A673 (cell line): ENCODE results near the gene SAP30. TPM values are rescaled to one million over a fixed set of nuclear protein-coding genes. Genes with fewer than 3 reads are reported as not detected.

Source experiments
- BruUV-seq: library from RNA; stranded (reverse); fragments of 400-500 nt; replicated peaks from 2 replicates; lab custom pipeline; 2021; lab: Mats Ljungman, UMichigan
- CTCF ChIA-PET: fragments of 300-600 bp; sonication (Branson Sonifier 250); formaldehyde crosslinking; loops from one replicate; lab custom pipeline; 2022; ENCODE audit warnings: antibody characterized with exemption; lab: Charles Lee
- POLR2A ChIA-PET: fragments of 300-600 bp; sonication (Branson Sonifier 250); formaldehyde crosslinking; loops from one replicate; lab custom pipeline; 2022; ENCODE audit warnings: antibody characterized with exemption; ENCODE audit not compliant: low non-redundant PET; lab: Charles Lee
- DNase-seq: peaks from one replicate; pipeline ENCODE4 v3.0.0-alpha.2; 2015; ENCODE audit warnings: low spot score
- H3K27ac ChIP-seq: fragments of 200-600 bp; sonication (generic); 2 replicates; pipeline ENCODE4 v1.5.1; 2016; ENCODE audit warnings: mixed run types, low read depth, mild to moderate bottlenecking, mixed read lengths, antibody characterized with exemption, low read length; ENCODE audit not compliant: poor library complexity, severe bottlenecking
- H3K27me3 ChIP-seq: fragments of 200-600 bp; sonication (generic); replicated peaks from 2 replicates; pipeline ENCODE4 v1.6.1; 2017; ENCODE audit warnings: mixed run types, low read depth, mild to moderate bottlenecking, mixed read lengths, antibody characterized with exemption, low read length; ENCODE audit not compliant: insufficient read depth, poor library complexity
- H3K36me3 ChIP-seq: fragments of 200-600 bp; sonication (generic); 2 replicates; pipeline ENCODE4 v1.6.1; 2016; ENCODE audit warnings: mixed run types, mild to moderate bottlenecking, mixed read lengths, antibody characterized with exemption, low read length; ENCODE audit not compliant: insufficient read depth, poor library complexity, severe bottlenecking
- H3K4me1 ChIP-seq: fragments of 200-600 bp; sonication (generic); 2 replicates; pipeline ENCODE4 v1.6.1; 2017; ENCODE audit warnings: mixed run types, mild to moderate bottlenecking, mixed read lengths, antibody characterized with exemption, low read length; ENCODE audit not compliant: insufficient read depth, poor library complexity, severe bottlenecking
- H3K4me3 ChIP-seq: fragments of 200-600 bp; sonication (generic); 2 replicates; pipeline ENCODE4 v1.5.1; 2016; ENCODE audit warnings: low read depth, mixed run types, mild to moderate bottlenecking, mixed read lengths, low read length; ENCODE audit not compliant: poor library complexity, severe bottlenecking
- H3K9me3 ChIP-seq: fragments of 200-600 bp; sonication (generic); 2 replicates; pipeline ENCODE4 v1.6.1; 2016; ENCODE audit warnings: mixed run types, low read depth, mild to moderate bottlenecking, mixed read lengths, antibody characterized with exemption, low read length; ENCODE audit not compliant: poor library complexity, severe bottlenecking
- CTCF ChIP-seq: fragments of 300-800, 200-600 bp; sonication (generic); conservative IDR thresholded peaks from 2 replicates; pipeline ENCODE4 v1.5.1; 2017; ENCODE audit warnings: low read depth, mild to moderate bottlenecking, antibody characterized with exemption, low read length, moderate library complexity, mixed read lengths
- EZH2 ChIP-seq: fragments of 200-600 bp; sonication (generic); IDR thresholded peaks from 2 replicates; pipeline ENCODE4 v1.6.1; 2017; ENCODE audit warnings: borderline replicate concordance, low read depth, mild to moderate bottlenecking, mixed read lengths, antibody characterized with exemption, low read length; ENCODE audit not compliant: poor library complexity, severe bottlenecking
- intact Hi-C: fragments of 100-400 bp; cut with micrococcal nuclease; formaldehyde crosslinking; loops from one replicate; pipeline ENCODE4 v1.10.0; 2022; ENCODE audit not compliant: unreplicated experiment
- total RNA-seq: library from RNA; stranded (reverse); gene quantifications from 2 replicates; pipeline ENCODE4 v1.2.3, GENCODE V29; 2021

The SAP30 gene
- total RNA-seq, 1 experiment from 2014 or later = 64.3 TPM

- ChIA-PET CTCF (no interaction called here), POLR2A (no interaction called here)
These were observed 25.1 kb upstream of the SAP30 start for GRCh38 chr4:173345648-173346047.

GRCh38 chr4:173346074-173346473 lies 24.7 kb upstream of the SAP30 start:
- intact Hi-C loops = no loop called here
- Histone ChIP-seq H3K36me3 (no peaks in the 10 kb centered on the region), H3K27ac (no peak overlapping the region), H3K27me3 (no peaks in the 10 kb centered on the region), H3K4me1 (peaks cover 23% of the 10 kb centered on the region), H3K4me3 (no peak overlapping the region), H3K9me3 (no peaks in the 10 kb centered on the region)
- CTCF ChIA-PET = no interaction called here
- POLR2A ChIA-PET = no interaction called here
- TF ChIP-seq EZH2 = no peak
- no peak for TF ChIP-seq CTCF
- BruUV-seq = no TSS peak
- DNase-seq = no peak

More at GRCh38 chr4:173345648-173346047, 25.1 kb upstream of the SAP30 start:
- TF ChIP-seq EZH2 = no peak
- TF ChIP-seq CTCF = no peak
- no peak for DNase-seq
- Histone ChIP-seq H3K27me3 (no peaks in the 10 kb centered on the region), H3K4me3 (no peak overlapping the region), H3K27ac (no peak overlapping the region), H3K9me3 (no peaks in the 10 kb centered on the region), H3K4me1 (peaks cover 27% of the 10 kb centered on the region), H3K36me3 (no peaks in the 10 kb centered on the region)
- no TSS peak for BruUV-seq
- intact Hi-C loops = no loop called here

- Histone ChIP-seq H3K9me3 (no peaks in the 10 kb centered on the region), H3K4me1 (peaks cover 13% of the 10 kb centered on the region), H3K27me3 (no peaks in the 10 kb centered on the region), H3K27ac (no peak overlapping the region), H3K4me3 (no peak overlapping the region), H3K36me3 (no peaks in the 10 kb centered on the region)
- no TSS peak for BruUV-seq
- DNase-seq = no peak
- TF ChIP-seq EZH2 (no peak), CTCF (no peak)
- intact Hi-C loops = no loop called here
- ChIA-PET POLR2A (no interaction called here), CTCF (no interaction called here)
These were observed 23.3 kb upstream of the SAP30 start for GRCh38 chr4:173347467-173347866.
